GM21390 (cell line): ENCODE data around the gene HDAC6.

ENCODE experiments used
- ATAC-seq: cut with Tn5 transposase; IDR thresholded peaks from one replicate; pipeline ENCODE4 v1.9.1; 2021; ENCODE audit not compliant: unreplicated experiment

The HDAC6 gene

GRCh38 chrX:48801280-48802088, at the start of gene HDAC6:
Gene HDAC6 (plus strand): TSS chrX:48802067. CDS start chrX:48802693, 626 bp downstream.
- ATAC-seq, result peak; percentile 88

- no peak for ATAC-seq
Measured at GRCh38 chrX:48752498-48752897, 49.4 kb upstream of the HDAC6 start.

GRCh38 chrX:48753708-48754228, 48.1 kb upstream of the HDAC6 start:
- ATAC-seq, result no peak

GRCh38 chrX:48754238-48754637, 47.6 kb upstream of the HDAC6 start:
- ATAC-seq, result no peak

- no peak for ATAC-seq
Measured at GRCh38 chrX:48761674-48762471, 40.0 kb upstream of the HDAC6 start, which contains the start of gene GLOD5. Gene GLOD5 (plus strand): TSS chrX:48761747. CDS start chrX:48761791, 44 bp downstream.

- ATAC-seq, result no peak
Measured at GRCh38 chrX:48769230-48769629, 32.6 kb upstream of the HDAC6 start.

- ATAC-seq, result no peak
Measured at GRCh38 chrX:48770296-48770695, 31.6 kb upstream of the HDAC6 start.

GRCh38 chrX:48772602-48773001, 29.3 kb upstream of the HDAC6 start:
- ATAC-seq, result no peak

GRCh38 chrX:48776818-48777439, 24.9 kb upstream of the HDAC6 start:
- ATAC-seq, result no peak

- no peak for ATAC-seq
Measured at GRCh38 chrX:48779399-48779798, 22.5 kb upstream of the HDAC6 start.

- no peak for ATAC-seq
Measured at GRCh38 chrX:48781705-48782104, 20.2 kb upstream of the HDAC6 start.

- no peak for ATAC-seq
Measured at GRCh38 chrX:48782216-48782615, 19.7 kb upstream of the HDAC6 start.

GRCh38 chrX:48782795-48783194, 19.1 kb upstream of the HDAC6 start:
- ATAC-seq, result no peak

GRCh38 chrX:48784726-48785125, 17.1 kb upstream of the HDAC6 start:
- ATAC-seq, result no peak

GRCh38 chrX:48785186-48785539, 16.7 kb upstream of the HDAC6 start:
- no peak for ATAC-seq

- no peak for ATAC-seq
Measured at GRCh38 chrX:48785540-48786214, 16.2 kb upstream of the HDAC6 start.

GRCh38 chrX:48786341-48786800, 15.5 kb upstream of the HDAC6 start, which contains the start of gene GATA1:
Gene GATA1 (plus strand): TSS chrX:48786590. CDS start chrX:48791110, 4,520 bp downstream.
- no peak for ATAC-seq

GRCh38 chrX:48786825-48787504, 14.9 kb upstream of the HDAC6 start:
- ATAC-seq, result no peak

- no peak for ATAC-seq
Measured at GRCh38 chrX:48787505-48788443, 14.1 kb upstream of the HDAC6 start.
